Measurements from ENCODE around the gene CFAP54.
"Not testable (repeated sequence)": the region's sequence is repeated elsewhere in the genome, so short reads cannot be mapped to it uniquely, and the experiment has no call there.

DNA sequence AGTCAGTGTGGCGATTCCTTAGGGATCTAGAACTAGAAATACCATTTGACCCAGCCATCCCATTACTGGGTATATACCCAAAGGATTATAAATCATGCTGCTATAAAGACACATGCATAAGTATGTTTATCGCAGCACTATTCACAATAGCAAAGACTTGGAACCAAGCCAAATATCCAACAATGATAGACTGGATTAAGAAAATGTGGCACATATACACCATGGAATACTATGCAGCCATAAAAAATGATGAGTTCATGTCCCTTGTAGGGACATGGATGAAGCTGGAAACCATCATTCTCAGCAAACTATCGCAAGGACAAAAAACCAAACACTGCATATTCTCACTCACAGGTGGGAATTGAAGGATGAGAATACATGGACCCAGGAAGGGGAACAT is 186.1 kb downstream of the CFAP54 start:
- TF ChIP-seq, protein P1, sequence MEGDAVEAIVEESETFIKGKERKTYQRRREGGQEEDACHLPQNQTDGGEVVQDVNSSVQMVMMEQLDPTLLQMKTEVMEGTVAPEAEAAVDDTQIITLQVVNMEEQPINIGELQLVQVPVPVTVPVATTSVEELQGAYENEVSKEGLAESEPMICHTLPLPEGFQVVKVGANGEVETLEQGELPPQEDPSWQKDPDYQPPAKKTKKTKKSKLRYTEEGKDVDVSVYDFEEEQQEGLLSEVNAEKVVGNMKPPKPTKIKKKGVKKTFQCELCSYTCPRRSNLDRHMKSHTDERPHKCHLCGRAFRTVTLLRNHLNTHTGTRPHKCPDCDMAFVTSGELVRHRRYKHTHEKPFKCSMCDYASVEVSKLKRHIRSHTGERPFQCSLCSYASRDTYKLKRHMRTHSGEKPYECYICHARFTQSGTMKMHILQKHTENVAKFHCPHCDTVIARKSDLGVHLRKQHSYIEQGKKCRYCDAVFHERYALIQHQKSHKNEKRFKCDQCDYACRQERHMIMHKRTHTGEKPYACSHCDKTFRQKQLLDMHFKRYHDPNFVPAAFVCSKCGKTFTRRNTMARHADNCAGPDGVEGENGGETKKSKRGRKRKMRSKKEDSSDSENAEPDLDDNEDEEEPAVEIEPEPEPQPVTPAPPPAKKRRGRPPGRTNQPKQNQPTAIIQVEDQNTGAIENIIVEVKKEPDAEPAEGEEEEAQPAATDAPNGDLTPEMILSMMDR (IDR thresholded peaks at IDR 0.05), result not testable (repeated sequence)
- TF ChIP-seq POLR2AphosphoS5 (IDR thresholded peaks at IDR 0.05; ENCODE audit: low read depth, low read length); SIN3A (IDR thresholded peaks at IDR 0.05; ENCODE audit: borderline replicate concordance, insufficient read depth, low read depth, low read length): not testable (repeated sequence)
